ENCODE measurements around the gene DMBT1.

The DMBT1 gene
- total RNA-seq = 0 reads per million in 3 experiments

- DNase-seq = no peak
Observed at GRCh38 chr10:122560279-122560804, at the start of gene DMBT1. Gene DMBT1, plus strand, starts transcription at chr10:122560754. Its CDS starts 17 bp downstream, at chr10:122560771.

- no peak for DNase-seq
Observed at GRCh38 chr10:122513053-122513452, 47.5 kb upstream of the DMBT1 start.

GRCh38 chr10:122514045-122514840 is 46.3 kb upstream of the DMBT1 start:
- no peak for DNase-seq

GRCh38 chr10:122515022-122515424 is 45.5 kb upstream of the DMBT1 start:
- no peak for DNase-seq

GRCh38 chr10:122515588-122516231 is 44.8 kb upstream of the DMBT1 start:
- DNase-seq = peak; percentile 80

GRCh38 chr10:122516734-122517133 is 43.8 kb upstream of the DMBT1 start:
- DNase-seq = no peak

- DNase-seq = no peak
Observed at GRCh38 chr10:122519144-122519543, 41.4 kb upstream of the DMBT1 start.

GRCh38 chr10:122519873-122520272 is 40.7 kb upstream of the DMBT1 start:
- no peak for DNase-seq

- DNase-seq = no peak
Observed at GRCh38 chr10:122521011-122521410, 39.5 kb upstream of the DMBT1 start.

GRCh38 chr10:122524811-122525210 is 35.7 kb upstream of the DMBT1 start:
- DNase-seq = no peak

GRCh38 chr10:122525788-122526187 is 34.8 kb upstream of the DMBT1 start:
- DNase-seq = no peak

- no peak for DNase-seq
Observed at GRCh38 chr10:122526892-122527291, 33.7 kb upstream of the DMBT1 start.

GRCh38 chr10:122530177-122530576 is 30.4 kb upstream of the DMBT1 start:
- DNase-seq = no peak

GRCh38 chr10:122531261-122531660 is 29.3 kb upstream of the DMBT1 start:
- no peak for DNase-seq

GRCh38 chr10:122531939-122532338 is 28.6 kb upstream of the DMBT1 start:
- no peak for DNase-seq

GRCh38 chr10:122532601-122533296 is 27.8 kb upstream of the DMBT1 start:
- DNase-seq = no peak

- no peak for DNase-seq
Observed at GRCh38 chr10:122537545-122537944, 23.0 kb upstream of the DMBT1 start.

- peak; percentile 52 for DNase-seq
Observed at GRCh38 chr10:122541541-122542002, 19.0 kb upstream of the DMBT1 start.

- no peak for DNase-seq
Observed at GRCh38 chr10:122543676-122544445, 16.7 kb upstream of the DMBT1 start.

GRCh38 chr10:122544493-122544892 is 16.1 kb upstream of the DMBT1 start:
- DNase-seq = no peak

- no peak for DNase-seq
Observed at GRCh38 chr10:122546242-122546641, 14.3 kb upstream of the DMBT1 start.

- DNase-seq = no peak
Observed at GRCh38 chr10:122548407-122549085, 12.0 kb upstream of the DMBT1 start.
